ENCODE measurements around the gene TMC2.

DNA sequence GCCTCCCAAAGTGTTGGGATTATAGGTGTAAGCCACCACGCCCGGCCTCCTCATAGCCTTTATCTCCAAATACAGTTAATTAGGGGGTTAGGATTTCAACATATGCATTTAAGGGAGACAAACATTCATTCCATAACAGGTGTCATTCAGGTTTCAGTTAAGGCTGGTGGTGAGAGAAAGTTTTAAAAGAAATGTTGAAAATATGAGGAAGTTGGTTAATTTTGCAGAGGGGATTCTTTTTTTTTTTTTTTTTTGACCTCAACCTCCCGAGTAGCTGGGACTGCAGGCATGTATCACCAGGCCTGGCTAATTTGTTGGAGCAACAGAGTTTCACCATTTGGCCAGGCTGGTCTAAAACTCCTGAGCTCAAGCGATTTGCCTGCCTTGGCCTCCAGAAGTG, 143.7 kb downstream of the TMC2 start:
- TF ChIP-seq, protein P1, sequence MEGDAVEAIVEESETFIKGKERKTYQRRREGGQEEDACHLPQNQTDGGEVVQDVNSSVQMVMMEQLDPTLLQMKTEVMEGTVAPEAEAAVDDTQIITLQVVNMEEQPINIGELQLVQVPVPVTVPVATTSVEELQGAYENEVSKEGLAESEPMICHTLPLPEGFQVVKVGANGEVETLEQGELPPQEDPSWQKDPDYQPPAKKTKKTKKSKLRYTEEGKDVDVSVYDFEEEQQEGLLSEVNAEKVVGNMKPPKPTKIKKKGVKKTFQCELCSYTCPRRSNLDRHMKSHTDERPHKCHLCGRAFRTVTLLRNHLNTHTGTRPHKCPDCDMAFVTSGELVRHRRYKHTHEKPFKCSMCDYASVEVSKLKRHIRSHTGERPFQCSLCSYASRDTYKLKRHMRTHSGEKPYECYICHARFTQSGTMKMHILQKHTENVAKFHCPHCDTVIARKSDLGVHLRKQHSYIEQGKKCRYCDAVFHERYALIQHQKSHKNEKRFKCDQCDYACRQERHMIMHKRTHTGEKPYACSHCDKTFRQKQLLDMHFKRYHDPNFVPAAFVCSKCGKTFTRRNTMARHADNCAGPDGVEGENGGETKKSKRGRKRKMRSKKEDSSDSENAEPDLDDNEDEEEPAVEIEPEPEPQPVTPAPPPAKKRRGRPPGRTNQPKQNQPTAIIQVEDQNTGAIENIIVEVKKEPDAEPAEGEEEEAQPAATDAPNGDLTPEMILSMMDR (IDR thresholded peaks at IDR 0.05) = no peak
- TF ChIP-seq POLR2A (IDR thresholded peaks at IDR 0.05; ENCODE audit: low read length) (no peak), MYC (IDR thresholded peaks at IDR 0.05; ENCODE audit: borderline replicate concordance, low read length) (no peak), KDM1A (IDR thresholded peaks at IDR 0.05; ENCODE audit: low read depth) (no peak), CBX2 (IDR thresholded peaks at IDR 0.05; ENCODE audit: borderline replicate concordance, low read depth) (no peak), EP300 (IDR thresholded peaks at IDR 0.05) (no peak), HDAC2 (IDR thresholded peaks at IDR 0.05) (no peak), MAFK (IDR thresholded peaks at IDR 0.05; ENCODE audit: partially characterized antibody) (no peak)
- TF ChIP-seq, protein P2, sequence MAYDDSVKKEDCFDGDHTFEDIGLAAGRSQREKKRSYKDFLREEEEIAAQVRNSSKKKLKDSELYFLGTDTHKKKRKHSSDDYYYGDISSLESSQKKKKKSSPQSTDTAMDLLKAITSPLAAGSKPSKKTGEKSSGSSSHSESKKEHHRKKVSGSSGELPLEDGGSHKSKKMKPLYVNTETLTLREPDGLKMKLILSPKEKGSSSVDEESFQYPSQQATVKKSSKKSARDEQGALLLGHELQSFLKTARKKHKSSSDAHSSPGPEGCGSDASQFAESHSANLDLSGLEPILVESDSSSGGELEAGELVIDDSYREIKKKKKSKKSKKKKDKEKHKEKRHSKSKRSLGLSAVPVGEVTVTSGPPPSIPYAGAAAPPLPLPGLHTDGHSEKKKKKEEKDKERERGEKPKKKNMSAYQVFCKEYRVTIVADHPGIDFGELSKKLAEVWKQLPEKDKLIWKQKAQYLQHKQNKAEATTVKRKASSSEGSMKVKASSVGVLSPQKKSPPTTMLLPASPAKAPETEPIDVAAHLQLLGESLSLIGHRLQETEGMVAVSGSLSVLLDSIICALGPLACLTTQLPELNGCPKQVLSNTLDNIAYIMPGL (CRISPR knock-in tag; IDR thresholded peaks at IDR 0.05; ENCODE audit: borderline replicate concordance) = no peak
- TF ChIP-seq, protein P3, sequence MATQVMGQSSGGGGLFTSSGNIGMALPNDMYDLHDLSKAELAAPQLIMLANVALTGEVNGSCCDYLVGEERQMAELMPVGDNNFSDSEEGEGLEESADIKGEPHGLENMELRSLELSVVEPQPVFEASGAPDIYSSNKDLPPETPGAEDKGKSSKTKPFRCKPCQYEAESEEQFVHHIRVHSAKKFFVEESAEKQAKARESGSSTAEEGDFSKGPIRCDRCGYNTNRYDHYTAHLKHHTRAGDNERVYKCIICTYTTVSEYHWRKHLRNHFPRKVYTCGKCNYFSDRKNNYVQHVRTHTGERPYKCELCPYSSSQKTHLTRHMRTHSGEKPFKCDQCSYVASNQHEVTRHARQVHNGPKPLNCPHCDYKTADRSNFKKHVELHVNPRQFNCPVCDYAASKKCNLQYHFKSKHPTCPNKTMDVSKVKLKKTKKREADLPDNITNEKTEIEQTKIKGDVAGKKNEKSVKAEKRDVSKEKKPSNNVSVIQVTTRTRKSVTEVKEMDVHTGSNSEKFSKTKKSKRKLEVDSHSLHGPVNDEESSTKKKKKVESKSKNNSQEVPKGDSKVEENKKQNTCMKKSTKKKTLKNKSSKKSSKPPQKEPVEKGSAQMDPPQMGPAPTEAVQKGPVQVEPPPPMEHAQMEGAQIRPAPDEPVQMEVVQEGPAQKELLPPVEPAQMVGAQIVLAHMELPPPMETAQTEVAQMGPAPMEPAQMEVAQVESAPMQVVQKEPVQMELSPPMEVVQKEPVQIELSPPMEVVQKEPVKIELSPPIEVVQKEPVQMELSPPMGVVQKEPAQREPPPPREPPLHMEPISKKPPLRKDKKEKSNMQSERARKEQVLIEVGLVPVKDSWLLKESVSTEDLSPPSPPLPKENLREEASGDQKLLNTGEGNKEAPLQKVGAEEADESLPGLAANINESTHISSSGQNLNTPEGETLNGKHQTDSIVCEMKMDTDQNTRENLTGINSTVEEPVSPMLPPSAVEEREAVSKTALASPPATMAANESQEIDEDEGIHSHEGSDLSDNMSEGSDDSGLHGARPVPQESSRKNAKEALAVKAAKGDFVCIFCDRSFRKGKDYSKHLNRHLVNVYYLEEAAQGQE (IDR thresholded peaks at IDR 0.05) = no peak
